ENCODE results near the gene KAT6B.

DNA sequence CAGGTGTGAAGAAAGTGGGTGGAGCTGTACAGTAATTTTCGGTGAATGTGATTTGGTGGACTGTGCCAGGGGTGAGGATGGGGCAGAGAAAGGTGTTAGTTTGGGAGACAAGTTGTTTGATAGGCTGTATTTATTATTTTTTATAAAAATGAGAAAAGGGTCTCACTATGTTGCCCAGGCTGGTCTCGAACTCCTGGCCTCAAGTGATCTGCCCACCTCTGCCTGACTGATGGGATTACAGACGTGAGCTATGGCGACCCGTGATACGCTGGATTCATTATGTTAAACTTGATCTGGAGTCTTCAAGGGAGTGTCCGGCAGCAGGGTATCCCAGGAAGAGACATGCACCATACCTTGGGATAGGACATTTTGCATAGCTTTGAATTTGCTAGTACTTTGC is 1.3 kb downstream of the KAT6B start:
- TF ChIP-seq RNF2 (IDR thresholded peaks at IDR 0.05; ENCODE audit: borderline replicate concordance, low read depth, low read length, missing control alignments, poor library complexity, severe bottlenecking) (no peak), RXRA (IDR thresholded peaks at IDR 0.05; ENCODE audit: insufficient read depth, low read depth, low read length) (no peak), GABPA (IDR thresholded peaks at IDR 0.05; ENCODE audit: borderline replicate concordance, insufficient read depth, low read length) (no peak), CBX8 (IDR thresholded peaks at IDR 0.05; ENCODE audit: borderline replicate concordance, low read depth, low read length) (no peak), POLR2A (IDR thresholded peaks at IDR 0.05; ENCODE audit: control extremely low read depth in 1 of 2, low read depth in 2 of 2, low read length in 2 of 2) (no peak), HDAC2 (IDR thresholded peaks at IDR 0.05; ENCODE audit: borderline replicate concordance in 1 of 2, low read depth in 2 of 2, low read length in 2 of 2) (no peak)
- TF ChIP-seq, protein P1, sequence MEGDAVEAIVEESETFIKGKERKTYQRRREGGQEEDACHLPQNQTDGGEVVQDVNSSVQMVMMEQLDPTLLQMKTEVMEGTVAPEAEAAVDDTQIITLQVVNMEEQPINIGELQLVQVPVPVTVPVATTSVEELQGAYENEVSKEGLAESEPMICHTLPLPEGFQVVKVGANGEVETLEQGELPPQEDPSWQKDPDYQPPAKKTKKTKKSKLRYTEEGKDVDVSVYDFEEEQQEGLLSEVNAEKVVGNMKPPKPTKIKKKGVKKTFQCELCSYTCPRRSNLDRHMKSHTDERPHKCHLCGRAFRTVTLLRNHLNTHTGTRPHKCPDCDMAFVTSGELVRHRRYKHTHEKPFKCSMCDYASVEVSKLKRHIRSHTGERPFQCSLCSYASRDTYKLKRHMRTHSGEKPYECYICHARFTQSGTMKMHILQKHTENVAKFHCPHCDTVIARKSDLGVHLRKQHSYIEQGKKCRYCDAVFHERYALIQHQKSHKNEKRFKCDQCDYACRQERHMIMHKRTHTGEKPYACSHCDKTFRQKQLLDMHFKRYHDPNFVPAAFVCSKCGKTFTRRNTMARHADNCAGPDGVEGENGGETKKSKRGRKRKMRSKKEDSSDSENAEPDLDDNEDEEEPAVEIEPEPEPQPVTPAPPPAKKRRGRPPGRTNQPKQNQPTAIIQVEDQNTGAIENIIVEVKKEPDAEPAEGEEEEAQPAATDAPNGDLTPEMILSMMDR (IDR thresholded peaks at IDR 0.05; ENCODE audit: control extremely low read depth in 1 of 3, insufficient read depth in 1 of 3, low read depth in 1 of 3, low read length in 3 of 3), result no peak
- TF ChIP-seq, protein P2, sequence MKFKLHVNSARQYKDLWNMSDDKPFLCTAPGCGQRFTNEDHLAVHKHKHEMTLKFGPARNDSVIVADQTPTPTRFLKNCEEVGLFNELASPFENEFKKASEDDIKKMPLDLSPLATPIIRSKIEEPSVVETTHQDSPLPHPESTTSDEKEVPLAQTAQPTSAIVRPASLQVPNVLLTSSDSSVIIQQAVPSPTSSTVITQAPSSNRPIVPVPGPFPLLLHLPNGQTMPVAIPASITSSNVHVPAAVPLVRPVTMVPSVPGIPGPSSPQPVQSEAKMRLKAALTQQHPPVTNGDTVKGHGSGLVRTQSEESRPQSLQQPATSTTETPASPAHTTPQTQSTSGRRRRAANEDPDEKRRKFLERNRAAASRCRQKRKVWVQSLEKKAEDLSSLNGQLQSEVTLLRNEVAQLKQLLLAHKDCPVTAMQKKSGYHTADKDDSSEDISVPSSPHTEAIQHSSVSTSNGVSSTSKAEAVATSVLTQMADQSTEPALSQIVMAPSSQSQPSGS (IDR thresholded peaks at IDR 0.05; ENCODE audit: low read length), result no peak

Data from H1 (cell line).